Measurements from ENCODE around the gene CEBPZOS.
"Not testable (repeated sequence)": the region's sequence is repeated elsewhere in the genome, so short reads cannot be mapped to it uniquely, and the experiment has no call there.

CEBPZOS gene

DNA sequence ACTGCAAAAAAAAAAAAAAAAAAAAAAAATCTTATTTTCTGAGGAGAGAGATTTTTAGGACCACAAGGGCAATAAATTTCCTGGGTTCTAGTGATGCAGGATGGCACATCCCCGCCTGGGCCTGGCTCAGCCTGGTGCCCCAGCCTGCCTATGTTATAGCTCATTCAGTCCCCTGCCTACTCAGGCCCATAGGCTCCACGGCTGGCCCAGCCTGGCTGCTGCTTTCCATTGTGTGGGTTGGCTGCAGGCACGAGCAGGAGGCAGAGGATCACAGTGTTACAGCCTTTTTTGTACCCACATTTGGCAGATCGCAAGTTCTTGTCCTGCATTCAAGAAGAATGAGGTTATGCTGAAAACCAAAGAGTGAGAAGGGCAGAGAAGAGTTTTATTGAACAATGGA, 5.0 kb upstream of the CEBPZOS start:
- no peak for DNase-seq (ENCODE audit: extremely low read depth, low read depth)
- TF ChIP-seq, protein P1, sequence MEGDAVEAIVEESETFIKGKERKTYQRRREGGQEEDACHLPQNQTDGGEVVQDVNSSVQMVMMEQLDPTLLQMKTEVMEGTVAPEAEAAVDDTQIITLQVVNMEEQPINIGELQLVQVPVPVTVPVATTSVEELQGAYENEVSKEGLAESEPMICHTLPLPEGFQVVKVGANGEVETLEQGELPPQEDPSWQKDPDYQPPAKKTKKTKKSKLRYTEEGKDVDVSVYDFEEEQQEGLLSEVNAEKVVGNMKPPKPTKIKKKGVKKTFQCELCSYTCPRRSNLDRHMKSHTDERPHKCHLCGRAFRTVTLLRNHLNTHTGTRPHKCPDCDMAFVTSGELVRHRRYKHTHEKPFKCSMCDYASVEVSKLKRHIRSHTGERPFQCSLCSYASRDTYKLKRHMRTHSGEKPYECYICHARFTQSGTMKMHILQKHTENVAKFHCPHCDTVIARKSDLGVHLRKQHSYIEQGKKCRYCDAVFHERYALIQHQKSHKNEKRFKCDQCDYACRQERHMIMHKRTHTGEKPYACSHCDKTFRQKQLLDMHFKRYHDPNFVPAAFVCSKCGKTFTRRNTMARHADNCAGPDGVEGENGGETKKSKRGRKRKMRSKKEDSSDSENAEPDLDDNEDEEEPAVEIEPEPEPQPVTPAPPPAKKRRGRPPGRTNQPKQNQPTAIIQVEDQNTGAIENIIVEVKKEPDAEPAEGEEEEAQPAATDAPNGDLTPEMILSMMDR (IDR thresholded peaks at IDR 0.05; ENCODE audit: low read depth, low read length): no peak

DNA sequence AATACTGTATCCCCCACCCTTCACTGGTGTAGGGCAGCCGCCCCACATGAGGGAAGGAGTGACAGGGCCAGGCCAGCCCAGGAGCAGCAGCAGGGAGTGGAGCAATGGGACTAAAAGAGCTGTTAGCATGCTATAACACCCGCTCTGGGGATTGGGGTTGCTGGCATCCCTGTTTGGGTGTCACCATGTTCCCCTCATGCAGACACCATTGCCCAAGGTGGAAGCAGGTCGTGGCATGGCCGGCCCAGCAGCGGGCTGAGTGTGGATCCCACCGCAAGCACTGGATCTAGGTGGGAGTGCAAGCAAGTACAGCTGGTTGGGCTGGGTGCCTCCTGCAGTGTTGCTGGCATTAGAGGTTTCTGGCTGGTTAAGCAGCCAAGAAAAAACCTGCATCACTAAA, 4.5 kb upstream of the CEBPZOS start:
- TF ChIP-seq, protein P1 (IDR thresholded peaks at IDR 0.05; ENCODE audit: low read depth, low read length): no peak
- no peak for DNase-seq (ENCODE audit: extremely low read depth, low read depth)

DNA sequence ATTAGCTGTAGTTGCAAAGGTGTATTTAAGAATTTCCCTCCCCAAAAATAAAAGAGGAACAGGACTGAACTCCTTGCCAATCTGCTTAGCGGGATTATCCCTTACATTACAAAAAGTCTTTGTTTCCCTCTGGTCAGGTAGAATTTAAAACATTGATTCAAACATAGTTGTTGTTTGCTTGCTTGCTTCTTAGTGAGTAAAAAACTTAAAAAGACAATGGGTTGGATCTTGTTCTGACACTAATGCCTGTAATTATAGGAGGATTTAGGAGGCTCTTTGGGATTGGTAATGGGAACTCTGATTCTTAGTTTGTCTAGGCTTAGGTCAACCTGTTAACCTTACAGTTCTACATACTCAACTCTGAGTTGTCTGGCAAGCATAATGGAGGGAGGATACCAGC, 3.7 kb upstream of the CEBPZOS start:
- TF ChIP-seq, protein P1 (IDR thresholded peaks at IDR 0.05; ENCODE audit: low read depth, low read length): no peak

DNA sequence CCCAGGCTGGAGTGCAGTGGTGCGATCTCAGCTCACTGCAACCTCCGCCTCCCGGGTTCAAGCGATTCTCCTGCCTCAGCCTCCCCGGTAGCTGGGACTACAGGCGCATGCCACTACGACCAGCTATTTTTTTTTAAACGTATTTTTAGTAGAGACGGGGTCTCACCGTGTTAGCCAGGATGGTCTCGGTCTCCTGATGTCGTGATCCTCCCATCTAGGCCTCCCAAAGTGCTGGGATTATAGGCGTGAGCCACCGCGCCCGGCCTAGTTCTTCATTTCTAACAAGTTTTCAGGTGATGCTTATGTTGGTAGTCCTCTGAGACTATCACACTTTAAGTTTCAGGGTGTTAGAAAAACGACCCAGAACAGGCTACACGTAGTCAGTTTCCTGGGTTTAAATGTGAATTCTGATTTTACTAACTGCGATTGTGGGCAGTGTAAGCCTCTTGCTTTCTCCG, 405 bp upstream of the CEBPZOS start:
- DNase-seq (ENCODE audit: extremely low read depth, low read depth): not testable (repeated sequence)

More for the DNA sequence above, 3.7 kb upstream of the CEBPZOS start:
- DNase-seq (ENCODE audit: extremely low read depth, low read depth): no peak

DNA sequence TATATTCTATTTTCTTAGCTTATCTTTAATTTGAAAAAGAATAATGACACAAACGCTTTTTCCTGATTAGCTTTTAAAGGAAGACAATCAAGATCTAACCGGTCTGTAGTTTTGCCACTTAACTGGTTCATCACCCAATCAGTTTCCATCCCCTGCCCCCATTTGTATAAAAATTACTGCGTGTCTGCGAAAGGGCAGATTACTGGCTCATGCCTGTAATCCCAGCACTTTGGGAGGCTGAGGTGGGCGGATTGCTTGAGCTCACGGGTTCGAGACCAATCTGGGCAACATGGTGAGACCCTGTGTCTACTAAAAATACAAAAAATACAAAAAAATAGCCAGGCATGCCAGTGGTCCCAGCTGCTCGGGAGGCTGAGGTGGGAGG, 2.4 kb downstream of the CEBPZOS start:
- no peak for DNase-seq (ENCODE audit: extremely low read depth, low read depth)
- TF ChIP-seq, protein P1 (IDR thresholded peaks at IDR 0.05; ENCODE audit: low read depth, low read length): no peak

DNA sequence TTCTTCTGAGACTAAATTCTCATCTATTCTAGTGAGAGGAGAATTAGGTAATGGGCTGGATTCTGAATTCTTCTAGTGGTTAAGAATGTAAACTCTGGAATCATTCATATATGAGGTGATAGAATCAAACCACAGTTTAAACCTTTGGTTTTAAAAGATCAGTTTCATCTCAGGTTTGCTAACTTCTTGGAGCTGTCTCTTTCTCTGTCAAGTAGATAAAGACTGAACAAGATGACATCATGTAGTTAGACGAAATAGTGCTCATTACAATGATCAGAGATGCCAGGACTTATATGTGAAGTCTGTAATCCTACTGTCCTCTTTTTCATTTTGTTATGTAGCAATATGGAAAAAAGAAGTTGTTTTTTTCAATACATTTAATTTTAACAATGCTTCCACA, 4.9 kb downstream of the CEBPZOS start:
- DNase-seq (ENCODE audit: extremely low read depth, low read depth): no peak
- TF ChIP-seq, protein P1 (IDR thresholded peaks at IDR 0.05; ENCODE audit: low read depth, low read length): no peak

DNA sequence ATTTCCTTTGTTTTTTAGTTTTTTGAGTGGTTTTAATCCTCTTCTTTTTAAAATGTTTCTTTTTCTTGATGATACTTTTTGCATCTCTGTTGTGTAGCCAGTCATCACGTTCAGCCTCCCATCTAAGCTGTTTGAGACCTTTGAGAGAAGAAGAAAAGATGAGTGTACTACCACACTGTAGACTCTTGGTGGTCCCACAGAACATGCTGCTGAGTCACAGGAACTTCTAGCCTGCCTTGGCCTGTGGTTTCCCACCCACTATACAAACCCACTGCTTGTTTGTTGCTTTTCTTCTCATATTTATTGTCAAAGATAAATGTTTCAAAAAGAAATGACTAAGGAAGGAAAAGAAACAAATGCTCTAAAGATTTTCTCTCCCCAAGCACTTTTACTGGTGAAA, 5.5 kb downstream of the CEBPZOS start:
- TF ChIP-seq, protein P1 (IDR thresholded peaks at IDR 0.05; ENCODE audit: low read depth, low read length): no peak
- DNase-seq (ENCODE audit: extremely low read depth, low read depth): no peak

DNA sequence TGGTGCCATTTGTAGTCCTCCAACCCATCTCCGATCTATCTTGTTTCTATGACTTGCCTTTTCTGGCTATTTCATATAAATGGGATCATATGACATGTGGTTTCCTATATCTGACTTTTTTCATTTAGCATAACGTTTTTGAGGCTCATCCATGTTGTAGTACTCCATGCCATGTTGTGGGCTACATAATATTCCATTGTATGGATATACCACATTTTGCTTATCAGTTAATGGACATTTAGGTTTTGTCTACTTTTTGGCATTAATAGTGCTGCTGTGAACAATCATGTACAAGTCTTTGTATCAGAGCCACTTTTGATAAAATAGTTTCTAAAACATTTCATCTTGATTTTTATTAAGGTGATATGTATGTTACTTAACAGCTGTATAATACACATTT, 7.4 kb downstream of the CEBPZOS start:
- TF ChIP-seq, protein P1 (IDR thresholded peaks at IDR 0.05; ENCODE audit: low read depth, low read length): no peak
- DNase-seq (ENCODE audit: extremely low read depth, low read depth): no peak

DNA sequence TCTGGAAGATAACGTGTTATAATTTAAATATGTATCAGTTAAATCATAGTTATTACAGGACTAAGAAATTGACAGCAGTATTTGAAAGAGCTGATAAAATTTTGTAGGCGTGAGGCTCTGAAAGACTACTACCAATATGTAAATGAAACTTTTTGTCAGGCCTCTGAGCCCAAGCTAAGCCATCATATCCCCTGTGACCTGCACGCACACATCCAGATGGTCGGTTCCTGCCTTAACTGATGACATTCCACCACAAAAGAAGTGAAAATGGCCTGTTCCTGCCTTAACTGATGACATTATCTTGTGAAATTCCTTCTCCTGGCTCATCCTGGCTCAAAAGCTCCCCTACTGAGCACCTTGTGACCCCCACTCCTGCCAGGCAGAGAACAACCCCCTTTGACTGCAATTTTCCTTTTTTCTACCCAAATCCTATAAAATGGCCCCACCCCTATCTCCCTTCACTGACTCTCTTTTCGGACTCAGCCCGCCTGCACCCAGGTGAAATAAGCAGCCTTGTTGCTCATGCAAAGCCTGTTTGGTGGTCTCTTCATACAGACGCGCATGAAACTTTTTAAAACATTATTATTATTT, 8.9 kb downstream of the CEBPZOS start:
- DNase-seq (ENCODE audit: extremely low read depth, low read depth): not testable (repeated sequence)

All from AG09319 (cell line).